C1 segment of cervical spinal cord (tissue), 14 donors: ENCODE results near the gene NRXN3.
"Not testable (repeated sequence)": the region's sequence is repeated elsewhere in the genome, so short reads cannot be mapped to it uniquely, and the experiment has no call there.

Experiments
- DNase-seq, 14 donors: peaks; one replicate each; lab custom pipeline; 2025; lab: John Stamatoyannopoulos, UW

Gene NRXN3

GRCh38 chr14:79767721-79768120 lies 1597.5 kb downstream of the NRXN3 start:
- DNase-seq, result not testable (repeated sequence)

DNA sequence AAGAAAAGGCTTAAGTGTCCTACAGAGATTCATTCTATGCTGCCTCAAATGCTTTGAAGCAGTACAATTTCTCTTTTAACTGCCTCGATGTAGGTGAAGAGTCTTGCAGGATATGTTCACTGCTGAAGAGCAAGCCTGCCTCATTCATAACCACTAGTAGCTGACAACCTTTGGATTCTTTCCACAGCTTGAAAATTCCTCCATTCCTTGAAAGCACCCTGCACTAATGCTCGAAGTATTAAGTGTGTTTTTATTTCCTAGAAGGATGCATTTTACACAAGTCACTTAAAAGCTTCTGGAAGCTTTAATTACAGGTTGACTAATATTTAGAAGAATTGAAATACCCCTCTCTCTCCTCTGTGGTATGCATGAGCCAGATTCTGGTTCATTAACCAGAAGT lies 1611.7 kb downstream of the NRXN3 start:
- peak in 1 of 14 donors; percentile 33 for DNase-seq

DNA sequence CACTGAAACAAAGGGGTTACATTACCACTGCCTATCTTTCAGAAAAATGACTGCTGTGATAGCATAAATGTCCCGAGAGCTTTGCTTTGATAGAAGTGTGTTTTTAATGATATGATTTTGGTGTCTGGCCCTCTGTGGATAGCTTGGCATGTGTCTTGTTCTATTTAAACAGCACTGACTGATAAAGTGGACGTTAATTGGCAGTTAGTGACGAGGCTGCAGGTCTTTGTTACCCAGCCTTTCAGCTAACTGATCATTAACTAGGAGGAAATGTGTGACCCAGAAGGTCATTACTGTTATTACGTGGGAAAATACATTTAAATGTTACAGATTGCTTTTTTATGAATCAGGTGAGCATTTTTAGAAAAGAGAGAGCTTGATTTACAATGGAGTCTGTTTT lies 1612.9 kb downstream of the NRXN3 start:
- peak in 1 of 14 donors; percentile 9 for DNase-seq

- no peak for DNase-seq
Measured at GRCh38 chr14:79786522-79786921, 1616.3 kb downstream of the NRXN3 start.

- DNase-seq, result no peak
Measured at GRCh38 chr14:79788346-79788745, 1618.2 kb downstream of the NRXN3 start.

- no peak for DNase-seq
Measured at GRCh38 chr14:79791055-79791732, 1621.0 kb downstream of the NRXN3 start.

- DNase-seq, result no peak
Measured at GRCh38 chr14:79802093-79802492, 1631.9 kb downstream of the NRXN3 start.

- no peak for DNase-seq
Measured at GRCh38 chr14:79805636-79806035, 1635.5 kb downstream of the NRXN3 start.

GRCh38 chr14:79809849-79810612 lies 1639.9 kb downstream of the NRXN3 start:
- DNase-seq, result peak in 2 of 14 donors; percentile 13 to 22

DNA sequence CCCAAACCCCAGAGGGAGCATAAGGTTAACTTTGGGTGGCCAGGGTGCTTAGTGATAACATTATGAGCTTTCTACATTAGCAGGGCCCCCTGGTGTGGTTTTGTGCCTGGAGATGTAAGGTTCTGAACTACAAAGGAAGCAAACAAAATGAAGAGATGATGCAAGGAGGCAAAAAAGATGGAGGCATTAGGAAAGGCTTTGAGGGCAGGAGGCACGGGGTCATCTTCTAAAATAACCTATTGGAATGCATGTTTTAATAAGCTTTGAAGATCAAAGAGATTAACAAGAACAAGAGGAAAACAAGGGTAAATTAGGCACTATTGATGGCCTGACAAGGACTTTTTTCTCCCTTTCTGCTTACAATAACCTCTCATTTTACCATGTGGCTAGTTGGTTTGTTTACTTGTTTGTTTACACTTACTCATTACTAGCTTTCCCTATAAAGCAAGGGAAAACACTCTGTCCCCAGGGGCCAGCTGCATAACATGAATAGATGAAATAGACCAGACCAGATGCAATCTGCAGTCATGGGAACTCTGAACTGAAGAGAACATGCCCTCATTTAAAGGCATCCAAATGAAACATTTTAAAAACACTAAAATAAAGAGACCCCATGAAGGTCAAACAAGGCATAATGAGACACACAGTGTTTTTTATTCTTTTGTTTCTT lies 1650.8 kb downstream of the NRXN3 start:
- peak in 2 of 14 donors; percentile 28 to 46 for DNase-seq

DNA sequence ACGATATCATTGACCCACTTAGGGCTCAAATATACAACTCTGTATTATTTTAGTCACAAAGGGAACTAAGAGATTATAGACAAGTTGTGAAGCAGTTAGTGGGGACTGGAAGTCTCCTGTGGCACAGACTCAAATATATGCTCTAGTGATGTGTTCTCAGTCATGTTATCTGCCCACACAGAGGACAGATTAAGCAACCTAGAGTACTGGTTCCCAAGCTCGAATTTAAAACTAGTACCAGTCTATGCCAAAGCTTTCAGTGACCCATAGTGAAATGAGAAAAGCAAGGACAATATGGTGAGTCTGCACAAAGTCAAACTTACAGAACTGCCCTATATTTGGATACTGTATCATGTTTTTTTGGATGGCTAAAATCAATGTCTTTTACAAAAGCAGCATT lies 1651.9 kb downstream of the NRXN3 start:
- DNase-seq, result no peak

DNA sequence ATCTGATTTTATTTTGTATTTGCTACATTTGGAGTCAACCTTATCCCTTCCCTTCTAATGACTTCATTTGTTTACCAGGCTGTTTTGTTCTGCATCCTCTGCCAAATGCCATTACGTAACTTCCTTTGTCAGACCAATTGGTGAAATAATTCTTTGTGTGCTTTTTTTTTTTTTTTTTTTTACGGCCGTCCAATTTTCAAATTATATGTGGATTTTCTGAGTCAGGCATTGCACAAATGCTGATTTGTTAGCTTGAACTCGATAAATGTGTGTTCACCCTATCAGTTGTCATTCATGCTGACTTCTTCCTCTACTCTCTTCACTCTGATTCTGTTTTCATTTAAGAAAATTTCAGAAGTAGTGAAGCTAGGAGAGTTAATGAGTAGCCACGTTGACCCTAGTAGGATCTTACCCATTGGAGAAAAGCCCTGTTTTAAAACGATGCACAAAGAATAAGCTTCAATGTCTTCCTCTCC lies 1654.9 kb downstream of the NRXN3 start:
- peak in 3 of 14 donors; percentile 8 to 65 (median 40) for DNase-seq

GRCh38 chr14:79826362-79826761 lies 1656.2 kb downstream of the NRXN3 start:
- no peak for DNase-seq

GRCh38 chr14:79829405-79830166 lies 1659.4 kb downstream of the NRXN3 start:
- no peak for DNase-seq

- DNase-seq, result peak in 1 of 14 donors; percentile 53
Measured at GRCh38 chr14:79831195-79831892, 1661.2 kb downstream of the NRXN3 start.

- DNase-seq, result no peak
Measured at GRCh38 chr14:79833781-79834180, 1663.6 kb downstream of the NRXN3 start.

DNA sequence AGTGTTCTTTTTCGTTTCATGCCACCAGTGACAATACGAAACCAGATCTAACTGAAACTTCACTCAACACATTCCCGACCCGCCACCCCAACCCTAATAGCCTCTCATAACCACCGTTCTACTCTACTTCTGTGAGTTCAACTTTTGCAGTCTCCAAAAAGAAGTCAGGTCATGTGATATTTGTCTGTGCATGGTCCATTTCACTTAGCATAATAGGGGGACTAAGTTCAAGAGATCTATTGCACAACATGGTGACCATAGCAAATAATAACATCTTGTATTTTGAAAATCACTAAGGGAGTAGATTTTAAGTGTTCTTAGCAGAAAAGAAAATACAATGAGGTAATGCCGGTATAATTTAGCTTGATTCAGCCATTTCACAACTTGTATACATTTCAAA lies 1664.7 kb downstream of the NRXN3 start:
- no peak for DNase-seq

- no peak for DNase-seq
Measured at GRCh38 chr14:79836577-79836976, 1666.4 kb downstream of the NRXN3 start.

- no peak for DNase-seq
Measured at GRCh38 chr14:79837699-79838098, 1667.5 kb downstream of the NRXN3 start.

DNA sequence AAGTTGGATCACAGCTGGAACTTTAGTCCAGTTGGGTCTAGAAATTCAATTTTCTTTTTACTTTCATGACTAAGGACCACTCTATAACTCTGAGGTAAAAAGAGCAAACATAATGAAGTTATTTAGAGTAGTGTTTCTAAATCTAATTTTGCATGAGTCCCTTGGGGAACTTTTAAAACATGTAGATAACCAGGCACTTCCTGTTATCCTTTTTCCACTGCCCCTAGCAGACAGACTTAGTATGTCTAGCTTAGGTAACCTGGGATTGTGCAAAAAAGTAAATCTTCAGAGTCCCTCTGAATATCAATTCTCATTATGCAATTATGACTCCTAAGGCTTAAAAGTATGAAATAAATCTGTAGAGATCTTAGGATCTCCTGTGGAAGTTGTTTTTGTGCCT lies 1669.9 kb downstream of the NRXN3 start:
- DNase-seq, result no peak

GRCh38 chr14:79840831-79841230 lies 1670.7 kb downstream of the NRXN3 start:
- DNase-seq, result no peak
